HG03103 (cell line): Measurements from ENCODE around the gene RNF17.

Source experiments
- ATAC-seq: cut with Tn5 transposase; IDR thresholded peaks from one replicate; pipeline ENCODE4 v1.9.1; 2021; ENCODE audit warnings: low read depth; ENCODE audit not compliant: unreplicated experiment

Gene RNF17

GRCh38 chr13:24763596-24764275, at the start of gene RNF17:
RNF17 (plus strand) TSS chr13:24764169; CDS start chr13:24764204, 35 bp downstream.
- no peak for ATAC-seq

GRCh38 chr13:24716011-24716410, 48.0 kb upstream of the RNF17 start:
- ATAC-seq = no peak

DNA sequence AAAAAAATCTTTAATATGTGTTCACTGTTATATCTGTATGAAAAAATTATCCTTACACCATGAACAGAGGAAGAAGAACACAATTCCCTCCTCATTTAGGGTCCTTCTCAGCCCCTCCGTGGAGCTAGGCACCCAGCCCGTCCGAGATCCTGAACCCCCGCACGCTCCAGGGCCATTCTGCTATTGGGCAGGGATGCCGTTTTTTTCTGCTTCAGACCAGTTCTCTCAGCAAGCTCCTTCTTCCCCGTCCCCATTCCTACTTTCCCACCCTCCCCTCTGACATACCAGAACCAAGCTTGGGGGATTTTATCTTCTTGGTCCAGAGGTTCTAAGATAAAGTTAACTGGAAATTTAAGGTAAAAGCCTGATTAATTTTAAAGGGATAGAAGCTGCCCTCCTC, 47.5 kb upstream of the RNF17 start:
- ATAC-seq = no peak

GRCh38 chr13:24717217-24717616, 46.8 kb upstream of the RNF17 start:
- ATAC-seq = no peak

GRCh38 chr13:24718192-24718965, 45.6 kb upstream of the RNF17 start:
- no peak for ATAC-seq

DNA sequence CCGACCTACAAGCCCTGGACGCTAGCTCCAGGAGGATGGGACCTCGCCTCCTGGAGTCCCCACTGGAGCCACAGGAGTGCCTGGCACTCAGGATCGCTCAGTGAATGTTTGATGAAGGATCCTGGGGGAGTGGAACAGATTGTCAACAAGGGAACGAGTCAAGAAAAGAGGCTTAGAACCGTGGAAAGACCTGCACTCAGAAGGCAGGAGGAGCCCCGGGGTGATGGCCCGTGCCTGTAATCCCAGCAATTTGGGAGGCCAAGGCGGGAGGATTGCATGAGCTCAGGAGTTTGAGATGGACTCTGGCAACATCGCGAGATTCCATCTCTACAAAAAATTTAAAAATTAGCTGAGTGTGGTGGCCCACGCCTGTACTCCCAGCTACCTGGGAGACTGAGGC, 44.8 kb upstream of the RNF17 start:
- ATAC-seq = no peak

- no peak for ATAC-seq
Observed at GRCh38 chr13:24723206-24723605, 40.8 kb upstream of the RNF17 start.

DNA sequence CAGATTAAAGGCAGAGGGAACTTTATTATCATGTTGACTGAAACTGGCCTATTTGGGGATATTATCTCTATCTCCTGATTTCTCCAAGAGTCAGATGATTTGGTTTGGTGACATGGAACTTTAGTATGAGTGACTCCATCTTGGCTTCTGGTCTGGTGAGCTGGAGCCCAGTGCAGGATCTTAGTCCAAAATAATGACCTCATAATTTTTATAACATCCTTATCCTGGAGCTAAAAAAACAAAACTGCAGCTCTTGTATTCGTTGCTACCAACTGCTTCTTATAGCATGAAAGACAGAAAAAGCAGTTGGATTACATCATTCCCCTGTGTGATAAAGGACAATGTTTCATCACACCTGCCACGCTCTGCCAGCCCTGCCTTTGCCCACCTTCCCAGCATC, 39.3 kb upstream of the RNF17 start:
- no peak for ATAC-seq

- ATAC-seq = no peak
Observed at GRCh38 chr13:24725379-24725778, 38.6 kb upstream of the RNF17 start.

- ATAC-seq = peak; percentile 72
Observed at GRCh38 chr13:24727731-24728601, 36.0 kb upstream of the RNF17 start.

GRCh38 chr13:24730873-24731567, 32.9 kb upstream of the RNF17 start:
- peak; percentile 63 for ATAC-seq

DNA sequence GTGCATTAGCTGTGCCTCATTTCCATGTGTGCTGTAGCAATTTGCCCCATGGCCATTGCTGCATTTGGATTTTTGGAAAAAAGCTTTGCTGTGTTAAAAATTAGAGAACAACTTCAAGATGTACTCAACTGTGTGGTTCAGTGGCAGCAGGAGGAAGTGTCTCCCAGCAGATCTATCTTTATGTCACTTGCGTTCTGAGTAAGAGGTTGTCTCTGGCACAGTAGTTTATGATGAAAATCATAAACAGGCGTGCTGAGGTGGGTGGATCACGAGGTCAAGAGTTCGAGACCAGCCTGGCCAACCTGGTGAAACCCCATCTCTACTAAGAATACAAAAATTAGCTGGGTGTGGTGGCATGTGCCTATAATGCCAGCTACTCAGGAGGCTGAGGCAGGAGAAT, 29.0 kb upstream of the RNF17 start:
- no peak for ATAC-seq

DNA sequence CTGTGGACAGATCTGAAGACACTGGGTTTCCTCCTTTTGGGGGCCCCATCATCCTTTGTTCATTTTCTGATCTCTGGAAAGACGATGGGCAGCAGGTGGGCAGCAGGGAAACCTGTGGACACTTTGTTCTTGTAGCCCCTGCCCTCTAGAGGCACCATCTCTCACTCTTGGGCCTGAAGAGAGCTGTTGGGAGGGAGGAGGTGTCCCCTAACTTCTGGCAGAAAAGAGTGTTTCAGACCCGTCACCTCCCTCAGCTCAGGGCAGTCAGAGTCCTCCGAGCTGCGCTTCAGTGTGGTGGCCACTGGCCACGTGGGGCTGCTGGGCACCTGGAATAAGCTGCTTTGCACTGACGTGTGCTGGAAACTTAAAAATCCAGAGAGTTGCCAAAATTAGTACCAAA, 26.9 kb upstream of the RNF17 start:
- no peak for ATAC-seq

GRCh38 chr13:24738366-24738847, 25.6 kb upstream of the RNF17 start:
- ATAC-seq = no peak

DNA sequence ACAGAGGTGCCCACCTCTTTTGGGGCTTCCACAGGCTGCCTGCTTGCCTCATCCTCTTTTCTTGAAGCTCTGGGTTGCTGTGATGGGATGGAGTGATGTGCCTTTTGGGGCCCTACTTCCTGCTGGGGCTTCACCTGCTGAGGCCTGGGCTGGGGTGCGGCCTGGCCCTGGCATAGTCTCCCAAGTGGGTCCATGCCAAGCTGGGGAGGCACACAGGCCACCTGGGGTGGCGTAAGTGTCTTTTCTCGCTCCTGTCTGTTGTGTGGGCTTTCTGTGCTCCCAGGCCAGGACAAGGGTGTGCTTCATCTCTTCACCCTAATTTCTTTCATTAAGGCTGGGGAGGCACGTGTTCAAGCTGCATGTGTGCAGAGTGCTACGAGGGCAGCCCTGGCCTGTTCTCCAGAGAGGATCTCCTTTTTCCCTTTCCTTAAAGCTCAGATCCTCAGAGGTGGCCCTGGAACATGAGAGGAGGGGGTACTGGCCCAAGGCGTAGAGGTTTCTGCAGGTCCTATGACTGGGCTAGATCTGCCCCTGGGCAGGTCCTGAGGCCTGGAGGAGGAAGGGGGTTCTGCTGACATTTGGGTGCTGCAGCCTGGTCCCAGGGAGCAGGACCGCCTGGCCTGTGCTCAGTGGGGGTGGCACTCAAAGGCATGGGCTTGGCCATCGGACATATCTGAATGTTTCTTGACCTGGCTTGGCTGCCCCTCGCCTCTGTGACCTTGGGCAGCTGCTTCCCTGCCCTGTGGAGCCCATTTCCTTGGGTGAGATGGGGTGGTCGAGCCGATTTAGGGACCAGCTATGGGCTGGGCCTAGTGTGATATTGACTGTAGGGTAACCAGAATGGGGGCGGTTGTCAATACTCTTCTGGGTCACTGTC, 23.7 kb upstream of the RNF17 start:
- no peak for ATAC-seq

GRCh38 chr13:24741016-24741662, 22.8 kb upstream of the RNF17 start:
- no peak for ATAC-seq

- ATAC-seq = no peak
Observed at GRCh38 chr13:24741791-24742190, 22.2 kb upstream of the RNF17 start.

- ATAC-seq = no peak
Observed at GRCh38 chr13:24742294-24742693, 21.7 kb upstream of the RNF17 start.

DNA sequence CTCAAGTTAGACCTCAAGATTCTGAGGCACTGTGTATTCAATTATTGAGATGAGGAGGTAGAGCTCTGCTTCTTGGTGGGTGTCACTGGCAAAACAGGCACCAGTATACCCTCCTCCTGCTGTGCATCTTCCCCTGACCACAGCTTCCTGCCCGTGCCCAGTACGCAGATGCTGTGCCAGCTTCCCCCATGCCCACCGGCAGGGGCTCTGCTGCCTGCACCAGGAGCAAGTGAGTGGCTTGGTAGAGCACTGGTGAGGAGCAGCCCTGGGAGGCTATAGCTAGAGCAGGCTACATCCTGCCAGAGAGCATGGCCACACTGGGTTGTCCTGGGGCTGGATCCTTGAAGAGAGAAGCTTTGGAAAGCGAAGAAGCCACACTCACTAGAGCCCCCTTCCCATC, 21.0 kb upstream of the RNF17 start:
- no peak for ATAC-seq
